Rectal smooth muscle tissue (tissue), 1 donor: ENCODE results near the gene AXDND1.
"Not testable (repeated sequence)": the region's sequence is repeated elsewhere in the genome, so short reads cannot be mapped to it uniquely, and the experiment has no call there.

ENCODE experiments used
- H3K27ac ChIP-seq: one replicate; pipeline ENCODE4 v1.7.0; 2013; ENCODE audit warnings: low read depth, low read length, inconsistent platforms
- H3K27me3 ChIP-seq: one replicate; pipeline ENCODE4 v1.7.0; 2013; ENCODE audit warnings: low read length; ENCODE audit not compliant: control insufficient read depth, insufficient read depth
- H3K36me3 ChIP-seq: one replicate; pipeline ENCODE4 v1.7.0; 2013; ENCODE audit warnings: low read length; ENCODE audit not compliant: control insufficient read depth, insufficient read depth
- H3K4me1 ChIP-seq: one replicate; pipeline ENCODE4 v1.7.0; 2013; ENCODE audit warnings: low read length; ENCODE audit not compliant: control insufficient read depth, insufficient read depth
- H3K4me3 ChIP-seq: one replicate; pipeline ENCODE4 v1.7.0; 2013; ENCODE audit warnings: low read length
- H3K9ac ChIP-seq: one replicate; pipeline ENCODE4 v1.7.0; 2013; ENCODE audit warnings: low read length

Gene AXDND1

GRCh38 chr1:179380299-179380698 is 14.5 kb downstream of the AXDND1 start:
- H3K4me1 ChIP-seq: no peaks in the 10 kb centered on the region
- H3K27ac ChIP-seq: no peak overlapping the region
- H3K9ac ChIP-seq: no peak overlapping the region
- H3K4me3 ChIP-seq: no peak overlapping the region
- H3K36me3 ChIP-seq: no peaks in the 10 kb centered on the region
- H3K27me3 ChIP-seq: no peaks in the 10 kb centered on the region

GRCh38 chr1:179384027-179384426 is 18.3 kb downstream of the AXDND1 start:
- H3K27ac ChIP-seq: no peak overlapping the region
- H3K4me1 ChIP-seq: no peaks in the 10 kb centered on the region
- no peaks in the 10 kb centered on the region for H3K36me3 ChIP-seq
- H3K27me3 ChIP-seq: no peaks in the 10 kb centered on the region
- H3K4me3 ChIP-seq: no peak overlapping the region
- H3K9ac ChIP-seq: no peak overlapping the region

- H3K27ac ChIP-seq: no peak overlapping the region
- no peaks in the 10 kb centered on the region for H3K36me3 ChIP-seq
Observed at GRCh38 chr1:179385510-179385909, 19.7 kb downstream of the AXDND1 start.

GRCh38 chr1:179393721-179394120 is 27.9 kb downstream of the AXDND1 start:
- no peak overlapping the region for H3K4me3 ChIP-seq

More at GRCh38 chr1:179385510-179385909, 19.7 kb downstream of the AXDND1 start:
- H3K9ac ChIP-seq: no peak overlapping the region
- no peaks in the 10 kb centered on the region for H3K4me1 ChIP-seq
- H3K4me3 ChIP-seq: no peak overlapping the region
- H3K27me3 ChIP-seq: no peaks in the 10 kb centered on the region

GRCh38 chr1:179399399-179399798 is 33.6 kb downstream of the AXDND1 start:
- H3K27ac ChIP-seq, H3K36me3 ChIP-seq, H3K4me1 ChIP-seq, H3K27me3 ChIP-seq, H3K4me3 ChIP-seq, H3K9ac ChIP-seq: not testable (repeated sequence)

More at GRCh38 chr1:179393721-179394120, 27.9 kb downstream of the AXDND1 start:
- H3K9ac ChIP-seq: no peak overlapping the region
- no peak overlapping the region for H3K27ac ChIP-seq
- H3K27me3 ChIP-seq: no peaks in the 10 kb centered on the region
- H3K4me1 ChIP-seq: no peaks in the 10 kb centered on the region
- no peaks in the 10 kb centered on the region for H3K36me3 ChIP-seq

GRCh38 chr1:179417760-179418159 is 52.0 kb downstream of the AXDND1 start:
- H3K27ac ChIP-seq, H3K4me1 ChIP-seq, H3K27me3 ChIP-seq, H3K9ac ChIP-seq, H3K36me3 ChIP-seq, H3K4me3 ChIP-seq: not testable (repeated sequence)

- H3K36me3 ChIP-seq, H3K4me1 ChIP-seq, H3K4me3 ChIP-seq, H3K27me3 ChIP-seq, H3K9ac ChIP-seq, H3K27ac ChIP-seq: not testable (repeated sequence)
Observed at GRCh38 chr1:179418706-179419105, 52.9 kb downstream of the AXDND1 start.

- Histone ChIP-seq H3K27ac (no peak overlapping the region), H3K4me1 (no peaks in the 10 kb centered on the region), H3K9ac (no peak overlapping the region), H3K4me3 (no peak overlapping the region), H3K36me3 (no peaks in the 10 kb centered on the region), H3K27me3 (no peaks in the 10 kb centered on the region)
Observed at GRCh38 chr1:179424610-179425009, 58.8 kb downstream of the AXDND1 start.

GRCh38 chr1:179425186-179425585 is 59.4 kb downstream of the AXDND1 start:
- Histone ChIP-seq H3K27me3 (no peaks in the 10 kb centered on the region), H3K36me3 (no peaks in the 10 kb centered on the region), H3K4me1 (no peaks in the 10 kb centered on the region), H3K27ac (no peak overlapping the region), H3K4me3 (no peak overlapping the region), H3K9ac (no peak overlapping the region)

GRCh38 chr1:179437171-179437570 is 71.4 kb downstream of the AXDND1 start:
- Histone ChIP-seq H3K4me3 (no peak overlapping the region), H3K27ac (no peak overlapping the region), H3K4me1 (no peaks in the 10 kb centered on the region), H3K9ac (no peak overlapping the region), H3K36me3 (no peaks in the 10 kb centered on the region), H3K27me3 (no peaks in the 10 kb centered on the region)

- not testable (repeated sequence) for H3K27ac ChIP-seq, H3K27me3 ChIP-seq, H3K36me3 ChIP-seq, H3K9ac ChIP-seq, H3K4me1 ChIP-seq, H3K4me3 ChIP-seq
Observed at GRCh38 chr1:179439646-179440045, 73.9 kb downstream of the AXDND1 start.

- H3K36me3 ChIP-seq, H3K4me3 ChIP-seq, H3K27ac ChIP-seq, H3K9ac ChIP-seq, H3K4me1 ChIP-seq, H3K27me3 ChIP-seq: not testable (repeated sequence)
Observed at GRCh38 chr1:179440301-179440700, 74.5 kb downstream of the AXDND1 start.

- H3K36me3 ChIP-seq: no peaks in the 10 kb centered on the region
- H3K27ac ChIP-seq: no peak overlapping the region
- H3K4me3 ChIP-seq: no peak overlapping the region
- H3K9ac ChIP-seq: no peak overlapping the region
- no peaks in the 10 kb centered on the region for H3K27me3 ChIP-seq
- H3K4me1 ChIP-seq: no peaks in the 10 kb centered on the region
Observed at GRCh38 chr1:179440971-179441370, 75.2 kb downstream of the AXDND1 start.
